ENCODE measurements around the gene TRIP10.

GRCh38 chr19:6706633-6706958, 32.9 kb upstream of the TRIP10 start:
- TF ChIP-seq CTCF (IDR thresholded peaks at IDR 0.05) (no peak), POLR2AphosphoS5 (IDR thresholded peaks at IDR 0.05) (no peak)
